Measurements from ENCODE around the gene ARMC5.

GRCh38 chr16:31421587-31421986, 37.7 kb upstream of the ARMC5 start:
- TF ChIP-seq POLR2A (IDR thresholded peaks at IDR 0.05) (no peak), CTCF (IDR thresholded peaks at IDR 0.05) (no peak)

All from stomach (tissue), 4 donors.